ENCODE results near the gene ZNF638. TPM values are rescaled to one million over a fixed set of nuclear protein-coding genes. Genes with fewer than 3 reads are reported as not detected.

ZNF638 gene
- total and polyA plus RNA-seq, 2 of the 8 experiments (the other 6 are each of a cell fraction or from before 2014, with no cell fraction given) = 45.3 to 143 TPM

DNA sequence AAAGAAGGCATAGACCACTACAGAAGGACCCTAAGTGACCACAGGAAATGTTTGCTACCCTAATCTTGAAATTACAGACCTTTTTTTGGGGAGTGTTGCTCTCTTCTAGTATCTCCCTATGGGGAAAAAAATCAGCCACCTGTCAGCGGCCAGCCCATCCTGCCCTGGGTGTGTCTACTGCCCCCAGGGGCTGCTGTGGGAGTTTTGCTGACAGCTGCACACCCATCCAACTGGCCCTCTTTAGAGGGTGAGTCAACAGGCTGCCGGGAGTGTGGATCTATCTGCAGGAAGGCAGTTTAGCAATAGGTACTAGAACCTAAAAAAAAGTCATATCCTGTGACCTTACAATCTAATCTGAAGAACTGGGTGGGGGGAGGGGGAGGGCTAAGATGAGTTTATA lies 121.0 kb downstream of the ZNF638 start (continued):
- TF ChIP-seq EGR1 (IDR thresholded peaks at IDR 0.05; ENCODE audit: borderline replicate concordance, low read depth, low read length) (0 out of 2 replicates have a peak, but pooled peaks have one; percentile 22), RAD21 (IDR thresholded peaks at IDR 0.05 in 1 of 2, conservative IDR thresholded peaks at IDR 0.05 in 1 of 2; ENCODE audit: low read depth in 2 of 2, low read length in 2 of 2) (peak; percentile 27 to 42; a peak in 2 of 4 replicates), HDAC6 (IDR thresholded peaks at IDR 0.05; ENCODE audit: low read depth, low read length) (no peak), CTBP2 (IDR thresholded peaks at IDR 0.05; ENCODE audit: borderline replicate concordance, insufficient read depth, insufficient read length, low read length) (no peak), JUND (IDR thresholded peaks at IDR 0.05; ENCODE audit: low read length) (peak; percentile 43; the same call in 1 of the 2 replicates), RBBP5 (IDR thresholded peaks at IDR 0.05; ENCODE audit: borderline replicate concordance, low read depth, low read length) (no peak), ZNF274 (IDR thresholded peaks at IDR 0.05; ENCODE audit: borderline replicate concordance, extremely low read depth, low read length) (no peak)
- TF ChIP-seq, protein P1, sequence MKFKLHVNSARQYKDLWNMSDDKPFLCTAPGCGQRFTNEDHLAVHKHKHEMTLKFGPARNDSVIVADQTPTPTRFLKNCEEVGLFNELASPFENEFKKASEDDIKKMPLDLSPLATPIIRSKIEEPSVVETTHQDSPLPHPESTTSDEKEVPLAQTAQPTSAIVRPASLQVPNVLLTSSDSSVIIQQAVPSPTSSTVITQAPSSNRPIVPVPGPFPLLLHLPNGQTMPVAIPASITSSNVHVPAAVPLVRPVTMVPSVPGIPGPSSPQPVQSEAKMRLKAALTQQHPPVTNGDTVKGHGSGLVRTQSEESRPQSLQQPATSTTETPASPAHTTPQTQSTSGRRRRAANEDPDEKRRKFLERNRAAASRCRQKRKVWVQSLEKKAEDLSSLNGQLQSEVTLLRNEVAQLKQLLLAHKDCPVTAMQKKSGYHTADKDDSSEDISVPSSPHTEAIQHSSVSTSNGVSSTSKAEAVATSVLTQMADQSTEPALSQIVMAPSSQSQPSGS (IDR thresholded peaks at IDR 0.05; ENCODE audit: low read length) = no peak
- TF ChIP-seq, protein P2, sequence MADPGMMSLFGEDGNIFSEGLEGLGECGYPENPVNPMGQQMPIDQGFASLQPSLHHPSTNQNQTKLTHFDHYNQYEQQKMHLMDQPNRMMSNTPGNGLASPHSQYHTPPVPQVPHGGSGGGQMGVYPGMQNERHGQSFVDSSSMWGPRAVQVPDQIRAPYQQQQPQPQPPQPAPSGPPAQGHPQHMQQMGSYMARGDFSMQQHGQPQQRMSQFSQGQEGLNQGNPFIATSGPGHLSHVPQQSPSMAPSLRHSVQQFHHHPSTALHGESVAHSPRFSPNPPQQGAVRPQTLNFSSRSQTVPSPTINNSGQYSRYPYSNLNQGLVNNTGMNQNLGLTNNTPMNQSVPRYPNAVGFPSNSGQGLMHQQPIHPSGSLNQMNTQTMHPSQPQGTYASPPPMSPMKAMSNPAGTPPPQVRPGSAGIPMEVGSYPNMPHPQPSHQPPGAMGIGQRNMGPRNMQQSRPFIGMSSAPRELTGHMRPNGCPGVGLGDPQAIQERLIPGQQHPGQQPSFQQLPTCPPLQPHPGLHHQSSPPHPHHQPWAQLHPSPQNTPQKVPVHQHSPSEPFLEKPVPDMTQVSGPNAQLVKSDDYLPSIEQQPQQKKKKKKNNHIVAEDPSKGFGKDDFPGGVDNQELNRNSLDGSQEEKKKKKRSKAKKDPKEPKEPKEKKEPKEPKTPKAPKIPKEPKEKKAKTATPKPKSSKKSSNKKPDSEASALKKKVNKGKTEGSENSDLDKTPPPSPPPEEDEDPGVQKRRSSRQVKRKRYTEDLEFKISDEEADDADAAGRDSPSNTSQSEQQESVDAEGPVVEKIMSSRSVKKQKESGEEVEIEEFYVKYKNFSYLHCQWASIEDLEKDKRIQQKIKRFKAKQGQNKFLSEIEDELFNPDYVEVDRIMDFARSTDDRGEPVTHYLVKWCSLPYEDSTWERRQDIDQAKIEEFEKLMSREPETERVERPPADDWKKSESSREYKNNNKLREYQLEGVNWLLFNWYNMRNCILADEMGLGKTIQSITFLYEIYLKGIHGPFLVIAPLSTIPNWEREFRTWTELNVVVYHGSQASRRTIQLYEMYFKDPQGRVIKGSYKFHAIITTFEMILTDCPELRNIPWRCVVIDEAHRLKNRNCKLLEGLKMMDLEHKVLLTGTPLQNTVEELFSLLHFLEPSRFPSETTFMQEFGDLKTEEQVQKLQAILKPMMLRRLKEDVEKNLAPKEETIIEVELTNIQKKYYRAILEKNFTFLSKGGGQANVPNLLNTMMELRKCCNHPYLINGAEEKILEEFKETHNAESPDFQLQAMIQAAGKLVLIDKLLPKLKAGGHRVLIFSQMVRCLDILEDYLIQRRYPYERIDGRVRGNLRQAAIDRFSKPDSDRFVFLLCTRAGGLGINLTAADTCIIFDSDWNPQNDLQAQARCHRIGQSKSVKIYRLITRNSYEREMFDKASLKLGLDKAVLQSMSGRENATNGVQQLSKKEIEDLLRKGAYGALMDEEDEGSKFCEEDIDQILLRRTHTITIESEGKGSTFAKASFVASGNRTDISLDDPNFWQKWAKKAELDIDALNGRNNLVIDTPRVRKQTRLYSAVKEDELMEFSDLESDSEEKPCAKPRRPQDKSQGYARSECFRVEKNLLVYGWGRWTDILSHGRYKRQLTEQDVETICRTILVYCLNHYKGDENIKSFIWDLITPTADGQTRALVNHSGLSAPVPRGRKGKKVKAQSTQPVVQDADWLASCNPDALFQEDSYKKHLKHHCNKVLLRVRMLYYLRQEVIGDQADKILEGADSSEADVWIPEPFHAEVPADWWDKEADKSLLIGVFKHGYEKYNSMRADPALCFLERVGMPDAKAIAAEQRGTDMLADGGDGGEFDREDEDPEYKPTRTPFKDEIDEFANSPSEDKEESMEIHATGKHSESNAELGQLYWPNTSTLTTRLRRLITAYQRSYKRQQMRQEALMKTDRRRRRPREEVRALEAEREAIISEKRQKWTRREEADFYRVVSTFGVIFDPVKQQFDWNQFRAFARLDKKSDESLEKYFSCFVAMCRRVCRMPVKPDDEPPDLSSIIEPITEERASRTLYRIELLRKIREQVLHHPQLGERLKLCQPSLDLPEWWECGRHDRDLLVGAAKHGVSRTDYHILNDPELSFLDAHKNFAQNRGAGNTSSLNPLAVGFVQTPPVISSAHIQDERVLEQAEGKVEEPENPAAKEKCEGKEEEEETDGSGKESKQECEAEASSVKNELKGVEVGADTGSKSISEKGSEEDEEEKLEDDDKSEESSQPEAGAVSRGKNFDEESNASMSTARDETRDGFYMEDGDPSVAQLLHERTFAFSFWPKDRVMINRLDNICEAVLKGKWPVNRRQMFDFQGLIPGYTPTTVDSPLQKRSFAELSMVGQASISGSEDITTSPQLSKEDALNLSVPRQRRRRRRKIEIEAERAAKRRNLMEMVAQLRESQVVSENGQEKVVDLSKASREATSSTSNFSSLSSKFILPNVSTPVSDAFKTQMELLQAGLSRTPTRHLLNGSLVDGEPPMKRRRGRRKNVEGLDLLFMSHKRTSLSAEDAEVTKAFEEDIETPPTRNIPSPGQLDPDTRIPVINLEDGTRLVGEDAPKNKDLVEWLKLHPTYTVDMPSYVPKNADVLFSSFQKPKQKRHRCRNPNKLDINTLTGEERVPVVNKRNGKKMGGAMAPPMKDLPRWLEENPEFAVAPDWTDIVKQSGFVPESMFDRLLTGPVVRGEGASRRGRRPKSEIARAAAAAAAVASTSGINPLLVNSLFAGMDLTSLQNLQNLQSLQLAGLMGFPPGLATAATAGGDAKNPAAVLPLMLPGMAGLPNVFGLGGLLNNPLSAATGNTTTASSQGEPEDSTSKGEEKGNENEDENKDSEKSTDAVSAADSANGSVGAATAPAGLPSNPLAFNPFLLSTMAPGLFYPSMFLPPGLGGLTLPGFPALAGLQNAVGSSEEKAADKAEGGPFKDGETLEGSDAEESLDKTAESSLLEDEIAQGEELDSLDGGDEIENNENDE (IDR thresholded peaks at IDR 0.05; ENCODE audit: insufficient replicate concordance, low read length) = no peak

Measured in H1 (cell line).